Activated CD8-positive, alpha-beta memory T cell treated with anti-CD3 and anti-CD28 coated beads for 48 hours (primary cell): ENCODE measurements around the gene KRT84.
"Not testable (repeated sequence)": the region's sequence is repeated elsewhere in the genome, so short reads cannot be mapped to it uniquely, and the experiment has no call there.

Source experiments
- DNase-seq, 3 experiments: peaks; one replicate each; pipeline ENCODE4 v3.0.0-alpha.2; 2020; ENCODE audit warnings: low read depth in 2 of 3, low spot score in 2 of 3

Gene KRT84

GRCh38 chr12:52346593-52346992, 38.9 kb downstream of the KRT84 start:
- DNase-seq = no peak

- not testable (repeated sequence) for DNase-seq
Measured at GRCh38 chr12:52345041-52345440, 40.4 kb downstream of the KRT84 start.

- no peak for DNase-seq
Measured at GRCh38 chr12:52344111-52344510, 41.3 kb downstream of the KRT84 start.

- no peak for DNase-seq
Measured at GRCh38 chr12:52343550-52343949, 41.9 kb downstream of the KRT84 start.

GRCh38 chr12:52342781-52343490, 42.5 kb downstream of the KRT84 start:
- no peak for DNase-seq

- no peak for DNase-seq
Measured at GRCh38 chr12:52341066-52341580, 44.3 kb downstream of the KRT84 start.

- DNase-seq = no peak
Measured at GRCh38 chr12:52338241-52338960, 47.1 kb downstream of the KRT84 start.

- no peak for DNase-seq
Measured at GRCh38 chr12:52337054-52337453, 48.4 kb downstream of the KRT84 start.

- no peak for DNase-seq
Measured at GRCh38 chr12:52336641-52337040, 48.8 kb downstream of the KRT84 start.

GRCh38 chr12:52335598-52336262, 49.7 kb downstream of the KRT84 start:
- no peak for DNase-seq

GRCh38 chr12:52334185-52334584, 51.3 kb downstream of the KRT84 start:
- DNase-seq = no peak

- DNase-seq = no peak
Measured at GRCh38 chr12:52333321-52333720, 52.1 kb downstream of the KRT84 start.

- DNase-seq = no peak
Measured at GRCh38 chr12:52332381-52332780, 53.1 kb downstream of the KRT84 start.

GRCh38 chr12:52331833-52332232, 53.6 kb downstream of the KRT84 start:
- no peak for DNase-seq

GRCh38 chr12:52331039-52331438, 54.4 kb downstream of the KRT84 start:
- no peak for DNase-seq

- no peak for DNase-seq
Measured at GRCh38 chr12:52327830-52328500, 57.5 kb downstream of the KRT84 start.
